ENCODE data around the gene DOCK2.
"Not testable (repeated sequence)": the region's sequence is repeated elsewhere in the genome, so short reads cannot be mapped to it uniquely, and the experiment has no call there.

Gene DOCK2

GRCh38 chr5:169756071-169756765 is 119.1 kb downstream of the DOCK2 start:
- no peak overlapping the region for H3K4me3 ChIP-seq (ENCODE audit: low read length)
- no peak for TF ChIP-seq ZNF274 (IDR thresholded peaks at IDR 0.05; ENCODE audit: low read depth, low read length)

GRCh38 chr5:169757016-169757415 is 119.9 kb downstream of the DOCK2 start:
- no peak overlapping the region for H3K4me3 ChIP-seq (ENCODE audit: low read length)
- no peak for TF ChIP-seq ZNF274 (IDR thresholded peaks at IDR 0.05; ENCODE audit: low read depth, low read length)

- H3K4me3 ChIP-seq (ENCODE audit: low read length): no peak overlapping the region
- no peak for TF ChIP-seq ZNF274 (IDR thresholded peaks at IDR 0.05; ENCODE audit: low read depth, low read length)
Measured at GRCh38 chr5:169758886-169759285, 121.8 kb downstream of the DOCK2 start.

GRCh38 chr5:169760229-169760628 is 123.2 kb downstream of the DOCK2 start:
- H3K4me3 ChIP-seq (ENCODE audit: low read length): no peak overlapping the region
- no peak for TF ChIP-seq ZNF274 (IDR thresholded peaks at IDR 0.05; ENCODE audit: low read depth, low read length)

GRCh38 chr5:169762338-169763095 is 125.4 kb downstream of the DOCK2 start:
- no peak for TF ChIP-seq ZNF274 (IDR thresholded peaks at IDR 0.05; ENCODE audit: low read depth, low read length)
- no peak overlapping the region for H3K4me3 ChIP-seq (ENCODE audit: low read length)

- no peak overlapping the region; the same call in 1 of the 2 replicates for H3K4me3 ChIP-seq (ENCODE audit: low read length)
- TF ChIP-seq ZNF274 (IDR thresholded peaks at IDR 0.05; ENCODE audit: low read depth, low read length): no peak
Measured at GRCh38 chr5:169763376-169764017, 126.4 kb downstream of the DOCK2 start.

GRCh38 chr5:169764018-169764378 is 126.9 kb downstream of the DOCK2 start:
- TF ChIP-seq ZNF274 (IDR thresholded peaks at IDR 0.05; ENCODE audit: low read depth, low read length): no peak

GRCh38 chr5:169765176-169765996 is 128.3 kb downstream of the DOCK2 start:
- TF ChIP-seq ZNF274 (IDR thresholded peaks at IDR 0.05; ENCODE audit: low read depth, low read length): no peak
- H3K4me3 ChIP-seq (ENCODE audit: low read length): no peak overlapping the region

More at GRCh38 chr5:169764018-169764378, 126.9 kb downstream of the DOCK2 start:
- H3K4me3 ChIP-seq (ENCODE audit: low read length): no peak overlapping the region; the same call in 1 of the 2 replicates

GRCh38 chr5:169766943-169767342 is 129.9 kb downstream of the DOCK2 start:
- not testable (repeated sequence) for H3K4me3 ChIP-seq (ENCODE audit: low read length)

- no peak overlapping the region for H3K4me3 ChIP-seq (ENCODE audit: low read length)
- TF ChIP-seq ZNF274 (IDR thresholded peaks at IDR 0.05; ENCODE audit: low read depth, low read length): no peak
Measured at GRCh38 chr5:169767938-169768337, 130.9 kb downstream of the DOCK2 start.

GRCh38 chr5:169768416-169768815 is 131.3 kb downstream of the DOCK2 start:
- no peak overlapping the region for H3K4me3 ChIP-seq (ENCODE audit: low read length)
- TF ChIP-seq ZNF274 (IDR thresholded peaks at IDR 0.05; ENCODE audit: low read depth, low read length): no peak

GRCh38 chr5:169770109-169770508 is 133.0 kb downstream of the DOCK2 start:
- TF ChIP-seq ZNF274 (IDR thresholded peaks at IDR 0.05; ENCODE audit: low read depth, low read length): no peak

GRCh38 chr5:169772256-169772655 is 135.2 kb downstream of the DOCK2 start:
- H3K4me3 ChIP-seq (ENCODE audit: low read length): no peak overlapping the region
- no peak for TF ChIP-seq ZNF274 (IDR thresholded peaks at IDR 0.05; ENCODE audit: low read depth, low read length)

More at GRCh38 chr5:169770109-169770508, 133.0 kb downstream of the DOCK2 start:
- H3K4me3 ChIP-seq (ENCODE audit: low read length): no peak overlapping the region

- H3K4me3 ChIP-seq (ENCODE audit: low read length): no peak overlapping the region
- TF ChIP-seq ZNF274 (IDR thresholded peaks at IDR 0.05; ENCODE audit: low read depth, low read length): no peak
Measured at GRCh38 chr5:169772688-169773087, 135.6 kb downstream of the DOCK2 start.

All from GM08714 (cell line).